ENCODE results near the gene AFF3.

DNA sequence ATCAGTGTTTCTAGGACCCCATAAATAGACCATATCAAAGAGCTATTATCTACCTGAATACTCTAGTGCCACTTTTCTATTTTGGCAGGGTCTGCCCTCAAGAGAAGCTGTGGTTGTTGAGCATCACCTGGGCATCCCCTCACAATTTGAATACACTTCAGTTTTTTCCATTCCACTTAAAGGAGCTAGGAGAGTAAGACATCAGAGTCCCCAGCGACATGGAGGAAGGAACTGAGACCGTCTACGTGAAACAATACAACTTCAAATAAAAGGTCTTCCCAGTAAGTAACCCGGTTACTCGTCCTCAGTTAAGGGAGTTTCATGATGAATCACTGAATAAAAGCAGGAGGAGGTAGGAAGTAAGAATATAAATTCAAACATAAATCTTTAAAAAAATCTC, 206.7 kb downstream of the AFF3 start:
- TF ChIP-seq, protein P1, sequence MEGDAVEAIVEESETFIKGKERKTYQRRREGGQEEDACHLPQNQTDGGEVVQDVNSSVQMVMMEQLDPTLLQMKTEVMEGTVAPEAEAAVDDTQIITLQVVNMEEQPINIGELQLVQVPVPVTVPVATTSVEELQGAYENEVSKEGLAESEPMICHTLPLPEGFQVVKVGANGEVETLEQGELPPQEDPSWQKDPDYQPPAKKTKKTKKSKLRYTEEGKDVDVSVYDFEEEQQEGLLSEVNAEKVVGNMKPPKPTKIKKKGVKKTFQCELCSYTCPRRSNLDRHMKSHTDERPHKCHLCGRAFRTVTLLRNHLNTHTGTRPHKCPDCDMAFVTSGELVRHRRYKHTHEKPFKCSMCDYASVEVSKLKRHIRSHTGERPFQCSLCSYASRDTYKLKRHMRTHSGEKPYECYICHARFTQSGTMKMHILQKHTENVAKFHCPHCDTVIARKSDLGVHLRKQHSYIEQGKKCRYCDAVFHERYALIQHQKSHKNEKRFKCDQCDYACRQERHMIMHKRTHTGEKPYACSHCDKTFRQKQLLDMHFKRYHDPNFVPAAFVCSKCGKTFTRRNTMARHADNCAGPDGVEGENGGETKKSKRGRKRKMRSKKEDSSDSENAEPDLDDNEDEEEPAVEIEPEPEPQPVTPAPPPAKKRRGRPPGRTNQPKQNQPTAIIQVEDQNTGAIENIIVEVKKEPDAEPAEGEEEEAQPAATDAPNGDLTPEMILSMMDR (IDR thresholded peaks at IDR 0.05; ENCODE audit: low read depth, low read length, poor library complexity, severe bottlenecking) = no peak
- TF ChIP-seq EZH2phosphoT487 (IDR thresholded peaks at IDR 0.05; ENCODE audit: borderline replicate concordance, low read length) = no peak
